ENCODE measurements around the gene WDR1. TPM values are rescaled to one million over a fixed set of nuclear protein-coding genes. Genes with fewer than 3 reads are reported as not detected.
A peak's percentile ranks its signal among the peaks of the same experiment; 100 is the strongest.

The WDR1 gene
- polyA plus RNA-seq, 1 of the 3 experiments (the other 2 are of a cell fraction), result 310 TPM

GRCh38 chr4:10123227-10124101 lies 6.9 kb upstream of the WDR1 start:
- Histone ChIP-seq H3K4me1 (ENCODE audit: control insufficient read depth in 1 of 2, insufficient read depth in 2 of 2, low read depth in 1 of 2, low read length in 1 of 2) (peaks cover 0 to 3% of the 10 kb centered on the region in 2 experiments; a peak in 1 of 4 replicates), H3F3A (replicated peaks; ENCODE audit: insufficient read depth) (no peaks in the 10 kb centered on the region), H3K4me3 (ENCODE audit: low read depth in 2 of 2, low read length in 1 of 2) (no peak overlapping the region), H3K4me2 (no peak overlapping the region), H3K9ac (no peak overlapping the region), H3K36me3 (replicated peaks in 1 of 2; ENCODE audit: control insufficient read depth in 1 of 2, insufficient read depth in 2 of 2, low read length in 1 of 2) (no peaks in the 10 kb centered on the region), H4K20me1 (ENCODE audit: insufficient read depth) (no peaks in the 10 kb centered on the region), H3K79me2 (ENCODE audit: insufficient read depth) (no peaks in the 10 kb centered on the region), H3K9me2 (no peaks in the 10 kb centered on the region), H2AFZ (ENCODE audit: low read depth) (no peak overlapping the region), H3K27me3 (ENCODE audit: insufficient read depth) (0 out of 2 replicates have a peak, but pooled peaks cover 7% of the 10 kb centered on the region), H3K27ac (ENCODE audit: low read depth in 2 of 2, low read length in 1 of 2) (no peak overlapping the region), H3K9me3 (no peaks in the 10 kb centered on the region)
- peak; percentile 34 for DNase-seq
- ChIA-PET CTCF (interaction anchor here (0.7 kb wide), 1 partner anchor 427 kb away, joined by 3 read pairs; no protein-coding TSS in a partner anchor), POLR2A (no interaction called here)
- no peak for TF ChIP-seq REST (IDR thresholded peaks at IDR 0.05; ENCODE audit: low read depth, low read length)
- 0 out of 2 replicates have a peak, but pooled peaks have one; percentile 14 for TF ChIP-seq NFIC (IDR thresholded peaks at IDR 0.05; ENCODE audit: borderline replicate concordance)
- WGBS (ENCODE audit: low lambda C conversion rate), result 76% methylated on average over 8 of the region's 12 CpGs

GRCh38 chr4:10122236-10122932 lies 5.8 kb upstream of the WDR1 start:
- Histone ChIP-seq H2AFZ (ENCODE audit: low read depth) (no peak overlapping the region), H3F3A (replicated peaks; ENCODE audit: insufficient read depth) (no peaks in the 10 kb centered on the region), H3K4me2 (no peak overlapping the region), H3K4me3 (ENCODE audit: low read depth in 2 of 2, low read length in 1 of 2) (no peak overlapping the region), H3K27ac (ENCODE audit: low read depth in 2 of 2, low read length in 1 of 2) (no peak overlapping the region), H3K9me2 (no peaks in the 10 kb centered on the region), H3K9ac (no peak overlapping the region), H3K27me3 (ENCODE audit: insufficient read depth) (0 out of 2 replicates have a peak, but pooled peaks cover 7% of the 10 kb centered on the region), H4K20me1 (ENCODE audit: insufficient read depth) (no peaks in the 10 kb centered on the region), H3K36me3 (replicated peaks in 1 of 2; ENCODE audit: control insufficient read depth in 1 of 2, insufficient read depth in 2 of 2, low read length in 1 of 2) (no peaks in the 10 kb centered on the region), H3K9me3 (no peaks in the 10 kb centered on the region), H3K79me2 (ENCODE audit: insufficient read depth) (no peaks in the 10 kb centered on the region), H3K4me1 (ENCODE audit: control insufficient read depth in 1 of 2, insufficient read depth in 2 of 2, low read depth in 1 of 2, low read length in 1 of 2) (peaks cover 2 to 6% of the 10 kb centered on the region in 2 experiments; a peak in 1 of 4 replicates)
- no peak for TF ChIP-seq IRF3 (IDR thresholded peaks at IDR 0.05; ENCODE audit: low read depth, low read length)
- no peak for TF ChIP-seq RAD21 (IDR thresholded peaks at IDR 0.05; ENCODE audit: low read length)
- TF ChIP-seq POLR2AphosphoS5 (IDR thresholded peaks at IDR 0.05; ENCODE audit: low read depth, low read length), result no peak
- TF ChIP-seq GATA2 (CRISPR knock-in tag; IDR thresholded peaks at IDR 0.05), result no peak
- TF ChIP-seq RFX5 (IDR thresholded peaks at IDR 0.05; ENCODE audit: low read length), result no peak
- TF ChIP-seq REST (IDR thresholded peaks at IDR 0.05; ENCODE audit: low read depth, low read length), result no peak
- TF ChIP-seq NFIC (IDR thresholded peaks at IDR 0.05; ENCODE audit: borderline replicate concordance), result no peak
- no peak for DNase-seq
- WGBS (ENCODE audit: low lambda C conversion rate), result 60% methylated on average over 11 of the region's 12 CpGs
- ChIA-PET POLR2A (no interaction called here), CTCF (interaction anchor here (0.6 kb wide), 1 partner anchor 18 kb away, joined by 4 read pairs; no protein-coding TSS in a partner anchor)

Measured in SK-N-SH (cell line).